WTC11 (cell line): ENCODE measurements around the gene CRADD.

Experiments used
- CREM ChIP-seq: sonication (generic); formaldehyde crosslinking; IDR thresholded peaks from 2 replicates; pipeline ENCODE4 v1.8.1; 2022; ENCODE audit warnings: mild to moderate bottlenecking, missing genetic modification reagents, moderate library complexity
- CTCF ChIP-seq: fragments of 200-600 bp; IDR thresholded peaks from 2 replicates; pipeline ENCODE4 v1.8.0; 2022; ENCODE audit warnings: antibody characterized with exemption
- JUN ChIP-seq: sonication (generic); formaldehyde crosslinking; IDR thresholded peaks from 2 replicates; pipeline ENCODE4 v1.8.0; 2023; ENCODE audit warnings: mild to moderate bottlenecking, missing genetic modification reagents
- NR2C2 ChIP-seq: sonication (generic); formaldehyde crosslinking; IDR thresholded peaks from 2 replicates; pipeline ENCODE4 v1.8.0; 2022; ENCODE audit warnings: mild to moderate bottlenecking, missing genetic modification reagents
- NR3C1 ChIP-seq: sonication (generic); formaldehyde crosslinking; conservative IDR thresholded peaks from 2 replicates; pipeline ENCODE4 v1.8.1; 2023; ENCODE audit warnings: low read depth, mild to moderate bottlenecking, missing genetic modification reagents
- TEAD1 ChIP-seq: sonication (generic); formaldehyde crosslinking; IDR thresholded peaks from 2 replicates; pipeline ENCODE4 v1.8.0; 2022; ENCODE audit warnings: mild to moderate bottlenecking, missing genetic modification reagents

GRCh38 chr12:93833946-93834345 is 156.8 kb downstream of the CRADD start:
- TF ChIP-seq JUN: no peak
- TF ChIP-seq NR3C1 (CRISPR knock-in tag): no peak
- TF ChIP-seq NR2C2 (CRISPR knock-in tag): no peak
- no peak for TF ChIP-seq CTCF
- TF ChIP-seq CREM (CRISPR knock-in tag): no peak
- no peak for TF ChIP-seq TEAD1 (CRISPR knock-in tag)
